Tibial nerve (tissue), 4 donors: ENCODE measurements around the gene CACNA1S. TPM values are rescaled to one million over a fixed set of nuclear protein-coding genes. Genes with fewer than 3 reads are reported as not detected.

Experiments used
- DNase-seq, 2 donors: peaks; one replicate each; pipeline ENCODE4 v3.0.0-alpha.2; 2019; ENCODE audit warnings: low spot score in 2 of 2
- H3K27ac ChIP-seq, 4 donors: fragments of 200-600 bp; sonication (generic) in 3 of 4; one replicate each; pipeline ENCODE4 v1.5.1; 2017 to 2019; ENCODE audit warnings: mild to moderate bottlenecking in 1 of 4
- H3K27me3 ChIP-seq, 2 donors: fragments of 200-600 bp; sonication (generic) in 1 of 2; one replicate each; pipeline versions ENCODE4 v1.5.1 to v1.6.0; 2017 to 2019
- H3K36me3 ChIP-seq, 3 donors: fragments of 200-600 bp; sonication (generic); one replicate each; pipeline ENCODE4 v1.5.1; 2018 to 2019
- H3K4me1 ChIP-seq, 4 donors: fragments of 200-600 bp; sonication (generic) in 3 of 4; one replicate each; pipeline ENCODE4 v1.5.1; 2017 to 2019
- H3K4me3 ChIP-seq, 4 donors: fragments of 200-600 bp; sonication (generic) in 3 of 4; one replicate each; pipeline ENCODE4 v1.5.1; 2017 to 2019; ENCODE audit warnings: mild to moderate bottlenecking in 1 of 4, moderate library complexity in 1 of 4
- H3K9me3 ChIP-seq, 4 donors: fragments of 200-600 bp; sonication (generic) in 3 of 4; one replicate each; pipeline ENCODE4 v1.5.1; 2017 to 2019
- CTCF ChIP-seq, 5 experiments: fragments of 200-600 bp in 3 of 5; fragments of 450-650 bp in 2 of 5; sonication (generic) in 3 of 5; IDR thresholded peaks; one replicate each; pipeline ENCODE4 v1.5.1; 2016 to 2019; ENCODE audit warnings: antibody characterized with exemption in 5 of 5, mild to moderate bottlenecking in 3 of 5, moderate library complexity in 2 of 5
- EP300 ChIP-seq, 2 donors: sonication (generic); formaldehyde crosslinking; IDR thresholded peaks; one replicate each; pipeline ENCODE4 v1.6.1; 2017; ENCODE audit warnings: antibody characterized with exemption in 2 of 2, mild to moderate bottlenecking in 1 of 2
- POLR2A ChIP-seq, 2 donors: fragments of 450-650 bp; IDR thresholded peaks; one replicate each; pipeline ENCODE4 v1.6.1; 2017; ENCODE audit warnings: antibody characterized with exemption in 2 of 2, mild to moderate bottlenecking in 2 of 2, moderate library complexity in 2 of 2
- WGBS, 2 donors: methylation state at CpG; one replicate each; pipeline ENCODE4 v1.1.5; 2018; 5-methylcytosine and 5-hydroxymethylcytosine counted together
- total RNA-seq, 4 donors: library from RNA; depleted of rRNA; stranded (reverse); fragments of >200 nt; gene quantifications; one replicate each; pipeline ENCODE4 v1.1.0, GENCODE V29; 2016

The CACNA1S gene
- total RNA-seq, 4 donors from 2014 or later, result not detected

GRCh38 chr1:201116091-201116490, 3.9 kb upstream of the CACNA1S start:
- Histone ChIP-seq H3K4me3 (no peak overlapping the region), H3K36me3 (no peaks in the 10 kb centered on the region), H3K9me3 (no peaks in the 10 kb centered on the region), H3K27me3 (peaks cover 0 to 27% of the 10 kb centered on the region in 2 donors), H3K27ac (no peak overlapping the region), H3K4me1 (peaks cover 0 to 23% (median 1%) of the 10 kb centered on the region in 4 donors)
- no peak for TF ChIP-seq EP300 (IDR thresholded peaks at IDR 0.05)
- no peak for TF ChIP-seq CTCF (IDR thresholded peaks at IDR 0.05)
- TF ChIP-seq POLR2A (IDR thresholded peaks at IDR 0.05), result no peak
- no peak for DNase-seq
- WGBS, 2 donors, result 91 to 98% methylated on average over 2 of the region's 2 CpGs

- WGBS, 2 donors, result 98 to 99% methylated on average over 19 to 20 of the region's 25 CpGs
- H3K4me1 ChIP-seq, result peaks cover 0 to 23% (median 1%) of the 10 kb centered on the region in 4 donors
- peak overlapping the region in 1 of 4 donors; percentile 65 for H3K4me3 ChIP-seq
- no peak for DNase-seq
- H3K9me3 ChIP-seq, result no peaks in the 10 kb centered on the region
- no peak for TF ChIP-seq CTCF (IDR thresholded peaks at IDR 0.05)
- no peak for TF ChIP-seq EP300 (IDR thresholded peaks at IDR 0.05)
- TF ChIP-seq POLR2A (IDR thresholded peaks at IDR 0.05), result no peak
- no peaks in the 10 kb centered on the region for H3K36me3 ChIP-seq
- no peak overlapping the region for H3K27ac ChIP-seq
- H3K27me3 ChIP-seq, result peaks cover 0 to 27% of the 10 kb centered on the region in 2 donors
Observed at GRCh38 chr1:201115390-201115937, 3.2 kb upstream of the CACNA1S start.

- Histone ChIP-seq H3K36me3 (no peaks in the 10 kb centered on the region), H3K9me3 (no peaks in the 10 kb centered on the region), H3K27ac (peak overlapping the region in 2 of 4 donors; percentile 45 to 57), H3K27me3 (peaks cover 0 to 20% of the 10 kb centered on the region in 2 donors), H3K4me1 (peaks cover 0 to 18% (median 1%) of the 10 kb centered on the region in 4 donors), H3K4me3 (peak overlapping the region; percentile 30 to 68 (median 66))
- peak; percentile 77 to 87 for DNase-seq
- 2 to 3% methylated on average over 38 to 49 of the region's 88 CpGs for WGBS, 2 donors
- peak; percentile 79 to 92 (median 85) for TF ChIP-seq CTCF (IDR thresholded peaks at IDR 0.05)
- TF ChIP-seq EP300 (IDR thresholded peaks at IDR 0.05), result peak in 1 of 2 donors; percentile 54
- TF ChIP-seq POLR2A (IDR thresholded peaks at IDR 0.05), result no peak
Observed at GRCh38 chr1:201114245-201115131, 2.3 kb upstream of the CACNA1S start.

GRCh38 chr1:201113451-201114244, 1.4 kb upstream of the CACNA1S start:
- Histone ChIP-seq H3K9me3 (no peaks in the 10 kb centered on the region), H3K4me3 (peak overlapping the region in 2 of 4 donors; percentile 65 to 68), H3K4me1 (peaks cover 0 to 15% (median 1%) of the 10 kb centered on the region in 4 donors), H3K36me3 (no peaks in the 10 kb centered on the region), H3K27me3 (peaks cover 0 to 20% of the 10 kb centered on the region in 2 donors), H3K27ac (peak overlapping the region in 1 of 4 donors; percentile 57)
- no peak for TF ChIP-seq CTCF (IDR thresholded peaks at IDR 0.05)
- no peak for TF ChIP-seq EP300 (IDR thresholded peaks at IDR 0.05)
- no peak for TF ChIP-seq POLR2A (IDR thresholded peaks at IDR 0.05)
- DNase-seq, result no peak
- 39 to 40% methylated on average over 17 of the region's 17 CpGs for WGBS, 2 donors
